Bronchus fibroblast of lung (primary cell): ENCODE data around the gene PCMTD2. TPM values are rescaled to one million over a fixed set of nuclear protein-coding genes. Genes with fewer than 3 reads are reported as not detected.

Experiments
- total RNA-seq: library from RNA; depleted of rRNA; stranded (reverse); fragments of >200 nt; gene quantifications from 2 replicates; pipeline ENCODE4 v1.2.3, GENCODE V29; 2015

Gene PCMTD2
- total RNA-seq, result 25.7 and 33.0 TPM in 2 replicates

DNA sequence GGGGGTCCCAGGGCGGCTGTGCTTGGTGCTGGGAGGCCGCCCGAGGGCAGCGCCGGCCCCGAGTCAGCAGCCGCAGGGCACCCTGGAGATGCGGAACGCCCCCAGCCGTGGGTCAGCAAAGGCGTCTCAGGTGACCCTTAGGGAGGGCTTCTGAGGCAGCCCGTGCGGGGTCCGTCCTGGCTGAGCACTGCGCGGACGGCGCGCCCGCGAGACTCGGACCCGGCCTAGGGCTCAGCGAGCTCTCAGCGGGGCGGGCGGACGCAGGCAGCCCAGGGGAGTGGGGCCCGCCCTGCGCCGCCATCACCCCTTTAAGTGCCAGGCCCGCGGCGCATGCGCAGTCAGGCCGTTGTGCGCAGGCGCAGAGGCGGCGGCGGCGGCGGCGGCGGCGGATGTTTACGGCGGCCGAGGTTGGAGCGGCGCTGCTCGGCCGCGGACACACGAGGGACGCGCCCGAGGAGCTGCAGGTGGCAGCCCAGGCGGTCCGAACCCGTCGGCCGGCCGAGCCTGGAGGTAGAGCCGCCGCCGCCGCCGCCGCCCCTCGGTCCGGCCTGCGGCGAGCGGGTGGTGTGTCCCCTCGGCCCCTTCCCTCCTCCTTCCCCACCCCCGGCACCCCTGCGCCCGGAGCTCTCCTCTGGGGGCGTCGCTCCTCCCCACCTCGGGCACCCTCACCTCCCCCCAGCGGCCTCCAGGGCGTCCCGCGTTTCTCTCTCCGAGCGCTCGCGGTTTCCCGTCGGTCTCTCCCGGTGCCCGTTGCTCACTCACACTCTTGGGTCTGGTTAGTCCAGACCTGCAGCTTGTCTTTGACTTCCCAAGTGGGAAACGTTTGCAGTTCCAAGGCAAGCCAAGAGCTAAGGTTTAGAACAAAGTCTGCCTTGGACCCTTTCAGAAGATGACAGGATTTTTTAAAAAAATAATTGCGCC lies at the start of gene PCMTD2:
PCMTD2 (plus strand) TSS at position 388 of the 921 bp plus-strand sequence. CDS start 4,218 bp downstream, outside the sequence.

Other genes with a start within 250 kb of the PCMTD2 start
- 0.15 TPM in 1 of 2 replicates, not detected in the other for gene C20orf204, start 219.6 kb upstream of the PCMTD2 start, total RNA-seq
- 0.17 TPM in 1 of 2 replicates, not detected in the other for gene SOX18, start 206.1 kb upstream of the PCMTD2 start, total RNA-seq
- 15.8 and 18.4 TPM in 2 replicates for gene TCEA2, start 192.6 kb upstream of the PCMTD2 start, total RNA-seq
- 10.4 and 10.7 TPM in 2 replicates for gene RGS19, start 176.2 kb upstream of the PCMTD2 start, total RNA-seq
- gene OPRL1, start 175.7 kb upstream of the PCMTD2 start, total RNA-seq, result 0.67 and 0.74 TPM in 2 replicates
- 0.84 TPM in 1 of 2 replicates, not detected in the other for gene LKAAEAR1, start 171.3 kb upstream of the PCMTD2 start, total RNA-seq
- gene NPBWR2, start 148.2 kb upstream of the PCMTD2 start, total RNA-seq, result not detected in 2 replicates
- gene MYT1, start 91.3 kb upstream of the PCMTD2 start, total RNA-seq, result not detected in 2 replicates